Transverse colon (tissue), 4 donors: ENCODE data around the gene ZNF580. TPM values are rescaled to one million over a fixed set of nuclear protein-coding genes. Genes with fewer than 3 reads are reported as not detected.

Source experiments
- DNase-seq: peaks from one replicate; pipeline ENCODE4 v3.0.0-alpha.2; 2019
- H3K27ac ChIP-seq, 4 donors: fragments of 200-600 bp; sonication (generic); 2 replicates each; pipeline ENCODE4 v1.5.1; 2016 to 2018; ENCODE audit warnings: inconsistent platforms in 4 of 4
- H3K27me3 ChIP-seq: fragments of 200-600 bp; sonication (generic); 2 replicates; pipeline ENCODE4 v1.5.1; 2017; ENCODE audit warnings: inconsistent platforms
- H3K36me3 ChIP-seq, 4 donors: fragments of 200-600 bp; sonication (generic); 2 replicates each; pipeline ENCODE4 v1.5.1; 2017 to 2019; ENCODE audit warnings: inconsistent platforms in 4 of 4
- H3K4me1 ChIP-seq, 4 donors: fragments of 200-600 bp; sonication (generic); 2 replicates each; pipeline ENCODE4 v1.5.1; 2017 to 2020; ENCODE audit warnings: inconsistent platforms in 4 of 4
- H3K4me3 ChIP-seq, 4 donors: fragments of 200-600 bp; sonication (generic); 1 replicate in 1 of 4; 2 replicates in 3 of 4; pipeline versions ENCODE4 v1.5.1 to v1.6.1; 2017 to 2019; ENCODE audit warnings: inconsistent platforms in 4 of 4
- H3K9me3 ChIP-seq, 2 donors: fragments of 200-600 bp; sonication (generic); 2 replicates each; pipeline ENCODE4 v1.5.1; 2017 to 2019; ENCODE audit warnings: inconsistent platforms in 2 of 2
- EP300 ChIP-seq: sonication (generic); formaldehyde crosslinking; IDR thresholded peaks from one replicate; pipeline ENCODE4 v1.6.1; 2017; ENCODE audit warnings: antibody characterized with exemption, low read depth
- POLR2A ChIP-seq: fragments of 450-650 bp; IDR thresholded peaks from one replicate; pipeline ENCODE4 v1.6.1; 2016; ENCODE audit warnings: antibody characterized with exemption, mild to moderate bottlenecking, moderate library complexity
- POLR2AphosphoS5 ChIP-seq, 3 donors: sonication (generic); formaldehyde crosslinking; IDR thresholded peaks; one replicate each; pipeline ENCODE4 v1.6.1; 2016; ENCODE audit warnings: antibody characterized with exemption in 3 of 3
- WGBS, 2 donors: methylation state at CpG; one replicate each; pipeline ENCODE4 v1.1.5; 2018; ENCODE audit warnings: low coverage in 1 of 2; 5-methylcytosine and 5-hydroxymethylcytosine counted together
- in situ Hi-C, 4 donors: fragments of 200-750 bp; cut with MboI; loops; one replicate each; pipeline versions ENCODE4 v1.15.0 to v1.15.1; 2017; ENCODE audit warnings: low sequenced_read_pairs in 3 of 4, low pct_ligation_motif_present in 1 of 4, low pct_unique_long_range_greater_than_20kb in 1 of 4
- intact Hi-C: fragments of 100-400 bp; cut with DNase I; formaldehyde crosslinking; loops from one replicate; pipeline ENCODE4 v1.15.1; 2023; ENCODE audit warnings: low total_unique reads
- total RNA-seq, 4 donors: library from RNA; depleted of rRNA; stranded (reverse); fragments of >200 nt; gene quantifications; one replicate each; pipeline ENCODE4 v1.1.0, GENCODE V29; 2016
- TF ChIP-seq, protein P1 (sequence below), 5 experiments: fragments of 200-600 bp in 3 of 5; fragments of 450-650 bp in 2 of 5; sonication (generic) in 3 of 5; IDR thresholded peaks; 1 replicate in 2 of 5; 2 replicates in 3 of 5; pipeline ENCODE4 v1.5.1; 2016 to 2017; ENCODE audit warnings: antibody characterized with exemption in 5 of 5, inconsistent platforms in 3 of 5, mild to moderate bottlenecking in 2 of 5, moderate library complexity in 1 of 5

ZNF580 gene
- 100 to 1,000 TPM in 1 of 4 donors, 10 to 100 TPM in 3; 15.2 to 154 (median 25.7) TPM for total RNA-seq

- peak; percentile 68 for DNase-seq
- WGBS, 2 donors: 0 to 1% methylated on average over 1 to 38 of the region's 89 CpGs
- intact Hi-C loops (no loop called here), in situ Hi-C loops (no loop called here)
- no peaks in the 10 kb centered on the region for H3K27me3 ChIP-seq
- TF ChIP-seq POLR2A (peak; percentile 23), POLR2AphosphoS5 (IDR thresholded peaks at IDR 0.05) (peak in 1 of 3 donors; percentile 41), EP300 (no peak)
- TF ChIP-seq, protein P1, sequence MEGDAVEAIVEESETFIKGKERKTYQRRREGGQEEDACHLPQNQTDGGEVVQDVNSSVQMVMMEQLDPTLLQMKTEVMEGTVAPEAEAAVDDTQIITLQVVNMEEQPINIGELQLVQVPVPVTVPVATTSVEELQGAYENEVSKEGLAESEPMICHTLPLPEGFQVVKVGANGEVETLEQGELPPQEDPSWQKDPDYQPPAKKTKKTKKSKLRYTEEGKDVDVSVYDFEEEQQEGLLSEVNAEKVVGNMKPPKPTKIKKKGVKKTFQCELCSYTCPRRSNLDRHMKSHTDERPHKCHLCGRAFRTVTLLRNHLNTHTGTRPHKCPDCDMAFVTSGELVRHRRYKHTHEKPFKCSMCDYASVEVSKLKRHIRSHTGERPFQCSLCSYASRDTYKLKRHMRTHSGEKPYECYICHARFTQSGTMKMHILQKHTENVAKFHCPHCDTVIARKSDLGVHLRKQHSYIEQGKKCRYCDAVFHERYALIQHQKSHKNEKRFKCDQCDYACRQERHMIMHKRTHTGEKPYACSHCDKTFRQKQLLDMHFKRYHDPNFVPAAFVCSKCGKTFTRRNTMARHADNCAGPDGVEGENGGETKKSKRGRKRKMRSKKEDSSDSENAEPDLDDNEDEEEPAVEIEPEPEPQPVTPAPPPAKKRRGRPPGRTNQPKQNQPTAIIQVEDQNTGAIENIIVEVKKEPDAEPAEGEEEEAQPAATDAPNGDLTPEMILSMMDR (IDR thresholded peaks at IDR 0.05): no peak
- no peaks in the 10 kb centered on the region for H3K36me3 ChIP-seq
- peak within 1 kb of the TSS; percentile 93 to 98 (median 95) for H3K27ac ChIP-seq
- peaks cover 24 to 68% (median 47%) of the 10 kb centered on the region in 4 donors for H3K4me1 ChIP-seq
- peak within 1 kb of the TSS; percentile 89 to 99 (median 92) for H3K4me3 ChIP-seq
- no peaks in the 10 kb centered on the region for H3K9me3 ChIP-seq
Measured at GRCh38 chr19:55640577-55641425, at the start of gene ZNF580. Gene ZNF580, plus strand, starts transcription at chr19:55641002. Its CDS starts 1,507 bp downstream, at chr19:55642509.

- WGBS, 2 donors: 85% methylated on average over 10 of the region's 10 CpGs; no CpG with 5 or more reads in 1 of the 2 donors
Measured at GRCh38 chr19:55591555-55591954, 49.2 kb upstream of the ZNF580 start.

DNA sequence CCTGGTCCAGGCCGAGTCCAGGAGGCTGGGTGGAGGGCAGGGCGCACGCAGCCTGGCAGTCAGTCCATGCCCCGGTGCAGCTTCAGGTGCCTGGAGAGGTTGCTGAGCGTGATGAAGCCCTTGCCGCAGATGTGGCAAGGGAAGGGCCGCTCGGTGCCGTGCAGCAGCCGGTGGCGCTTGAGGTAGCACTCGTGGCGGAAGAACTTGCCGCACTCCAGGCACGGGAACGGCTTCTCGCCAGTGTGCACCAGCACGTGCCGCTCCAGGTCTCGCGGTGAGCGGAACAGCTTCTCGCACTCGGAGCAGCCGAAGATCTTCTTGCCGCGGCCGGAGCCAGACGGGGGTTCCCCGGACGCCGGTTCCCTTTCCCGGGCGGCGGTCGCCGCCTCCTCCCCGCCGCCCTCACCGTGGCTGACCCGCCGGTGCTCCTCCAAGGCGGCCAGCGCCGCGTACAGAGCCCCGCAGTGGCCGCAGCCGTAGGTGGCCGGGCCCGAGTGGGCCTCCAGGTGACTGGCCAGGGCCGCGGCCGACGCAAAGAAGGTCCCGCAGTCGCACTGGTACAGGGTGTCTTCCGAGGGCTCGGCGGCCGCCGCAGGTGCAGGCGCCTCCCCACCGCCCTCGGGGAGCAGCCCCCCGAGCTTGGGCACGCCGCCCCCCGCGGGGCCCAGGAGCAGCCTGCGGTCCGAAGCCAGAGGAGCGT is 48.3 kb upstream of the ZNF580 start:
- Histone ChIP-seq H3K4me1 (peaks cover 0 to 4% (median 2%) of the 10 kb centered on the region in 4 donors), H3K36me3 (peaks cover 0 to 7% (median 0%) of the 10 kb centered on the region in 4 donors), H3K4me3 (no peak overlapping the region), H3K9me3 (no peaks in the 10 kb centered on the region), H3K27ac (no peak overlapping the region), H3K27me3 (no peaks in the 10 kb centered on the region)
- intact Hi-C loops (no loop called here), in situ Hi-C loops (no loop called here)
- no peak for TF ChIP-seq POLR2A
- TF ChIP-seq POLR2AphosphoS5 (IDR thresholded peaks at IDR 0.05): no peak
- no peak for TF ChIP-seq EP300
- TF ChIP-seq, protein P1 (IDR thresholded peaks at IDR 0.05): no peak
- no peak for DNase-seq
- WGBS, 2 donors: 60 to 96% methylated on average over 1 to 65 of the region's 73 CpGs

More at GRCh38 chr19:55591555-55591954, 49.2 kb upstream of the ZNF580 start:
- no peak overlapping the region for H3K4me3 ChIP-seq
- no peaks in the 10 kb centered on the region for H3K9me3 ChIP-seq
- H3K4me1 ChIP-seq: peaks cover 3 to 13% (median 11%) of the 10 kb centered on the region in 4 donors
- intact Hi-C loops (no loop called here), in situ Hi-C loops (no loop called here)
- no peak for TF ChIP-seq EP300
- TF ChIP-seq, protein P1 (IDR thresholded peaks at IDR 0.05): no peak
- no peak for TF ChIP-seq POLR2AphosphoS5 (IDR thresholded peaks at IDR 0.05)
- no peak for TF ChIP-seq POLR2A
- H3K27ac ChIP-seq: no peak overlapping the region
- peaks cover 0 to 7% (median 0%) of the 10 kb centered on the region in 4 donors for H3K36me3 ChIP-seq
- no peaks in the 10 kb centered on the region for H3K27me3 ChIP-seq
- DNase-seq: no peak

- Histone ChIP-seq H3K27me3 (no peaks in the 10 kb centered on the region), H3K9me3 (no peaks in the 10 kb centered on the region), H3K36me3 (peaks cover 0 to 7% (median 0%) of the 10 kb centered on the region in 4 donors), H3K4me1 (no peaks in the 10 kb centered on the region), H3K4me3 (no peak overlapping the region), H3K27ac (no peak overlapping the region)
- TF ChIP-seq, protein P1 (IDR thresholded peaks at IDR 0.05): no peak
- TF ChIP-seq POLR2A (no peak), EP300 (no peak), POLR2AphosphoS5 (IDR thresholded peaks at IDR 0.05) (no peak)
- in situ Hi-C loops (no loop called here), intact Hi-C loops (no loop called here)
- no peak for DNase-seq
- WGBS, 2 donors: 92 to 94% methylated on average over 12 to 68 of the region's 68 CpGs
Measured at GRCh38 chr19:55593096-55593772, 47.6 kb upstream of the ZNF580 start.
